GM23338 (cell line): Measurements from ENCODE around the gene CHST11. TPM values are rescaled to one million over a fixed set of nuclear protein-coding genes. Genes with fewer than 3 reads are reported as not detected.

Experiments used
- ATAC-seq: fragments of 200-7000 bp; cut with Tn5 transposase; 3 replicates; pipeline ENCODE4 v1.9.1; 2020
- DNase-seq: peaks from one replicate; pipeline ENCODE4 v3.0.0-alpha.2; 2015; ENCODE audit warnings: low spot score
- H2AFZ ChIP-seq: fragments of 200-600 bp; sonication (generic); 2 replicates; pipeline ENCODE4 v1.8.0; 2016; ENCODE audit warnings: antibody characterized with exemption, mild to moderate bottlenecking, moderate library complexity
- H3F3A ChIP-seq: fragments of 200-600 bp; sonication (generic); replicated peaks from 2 replicates; pipeline ENCODE4 v1.8.0; 2017; ENCODE audit warnings: antibody characterized with exemption, mixed run types, low read depth
- H3K27ac ChIP-seq: fragments of 200-600 bp; sonication (generic); 2 replicates; pipeline ENCODE4 v1.6.1; 2016; ENCODE audit warnings: low read depth
- H3K27me3 ChIP-seq: fragments of 200-600 bp; sonication (generic); 2 replicates; pipeline ENCODE4 v1.8.0; 2016; ENCODE audit warnings: mild to moderate bottlenecking, mixed run types, moderate library complexity; ENCODE audit not compliant: insufficient read depth
- H3K36me3 ChIP-seq: fragments of 200-600 bp; sonication (generic); 2 replicates; pipeline ENCODE4 v1.8.0; 2016; ENCODE audit warnings: mild to moderate bottlenecking; ENCODE audit not compliant: insufficient read depth
- H3K4me1 ChIP-seq: fragments of 200-600 bp; sonication (generic); 2 replicates; pipeline ENCODE4 v1.8.0; 2016; ENCODE audit warnings: mild to moderate bottlenecking, moderate library complexity; ENCODE audit not compliant: insufficient read depth
- H3K4me2 ChIP-seq: fragments of 200-600 bp; sonication (generic); 2 replicates; pipeline ENCODE4 v1.7.1; 2017; ENCODE audit warnings: mixed run types
- H3K4me3 ChIP-seq: fragments of 200-600 bp; sonication (generic); 2 replicates; pipeline ENCODE4 v1.6.1; 2016; ENCODE audit warnings: mixed run types
- H3K79me2 ChIP-seq: fragments of 200-600 bp; sonication (generic); replicated peaks from 2 replicates; pipeline ENCODE4 v1.8.0; 2017; ENCODE audit warnings: mild to moderate bottlenecking; ENCODE audit not compliant: insufficient read depth
- H3K9me2 ChIP-seq: fragments of 200-600 bp; sonication (generic); 2 replicates; pipeline ENCODE4 v1.8.0; 2017; ENCODE audit not compliant: insufficient read depth
- H4K20me1 ChIP-seq: fragments of 200-600 bp; sonication (generic); replicated peaks from 2 replicates; pipeline ENCODE4 v1.8.0; 2017; ENCODE audit warnings: mild to moderate bottlenecking; ENCODE audit not compliant: insufficient read depth
- H3K27ac Mint-ChIP-seq: 2 replicates; pipeline ENCODE4 v1.8.0; 2020; ENCODE audit warnings: inconsistent platforms, mild to moderate bottlenecking, moderate library complexity, mixed read lengths
- H3K27me3 Mint-ChIP-seq: 3 replicates; pipeline ENCODE4 v1.8.0; 2022; ENCODE audit warnings: low read depth, mild to moderate bottlenecking, moderate library complexity, mixed read lengths, inconsistent platforms; ENCODE audit not compliant: insufficient read depth, poor library complexity
- H3K36me3 Mint-ChIP-seq: 3 replicates; pipeline ENCODE4 v1.8.0; 2021; ENCODE audit warnings: low read depth, mild to moderate bottlenecking, inconsistent platforms, moderate library complexity, mixed read lengths
- H3K4me1 Mint-ChIP-seq: 3 replicates; pipeline ENCODE4 v1.8.0; 2020; ENCODE audit warnings: mild to moderate bottlenecking, inconsistent platforms, mixed read lengths
- H3K4me3 Mint-ChIP-seq: 3 replicates; pipeline ENCODE4 v1.8.0; 2021; ENCODE audit warnings: moderate library complexity, mild to moderate bottlenecking, inconsistent platforms, mixed read lengths
- H3K9me3 Mint-ChIP-seq: 3 replicates; pipeline ENCODE4 v1.8.0; 2020; ENCODE audit warnings: moderate library complexity, mild to moderate bottlenecking, inconsistent platforms, mixed read lengths
- POLR2AphosphoS5 ChIP-seq: IDR thresholded peaks from 2 replicates; pipeline ENCODE4 v1.6.1; 2016; ENCODE audit warnings: antibody characterized with exemption, low read depth
- ZNF114 ChIP-seq: fragments of 250-450 bp; sonication (Bioruptor Pico); IDR thresholded peaks from 2 replicates; pipeline ENCODE4 v1.5.0; 2020; ENCODE audit warnings: mild to moderate bottlenecking, moderate library complexity
- ZNF331 ChIP-seq: fragments of 250-450 bp; sonication (Bioruptor Pico); IDR thresholded peaks from 2 replicates; pipeline ENCODE4 v1.5.0; 2020; ENCODE audit warnings: low read depth, mild to moderate bottlenecking, moderate library complexity
- ZNF462 ChIP-seq: fragments of 250-450 bp; sonication (Bioruptor Pico); IDR thresholded peaks from 2 replicates; pipeline ENCODE4 v1.5.0; 2020; ENCODE audit warnings: mild to moderate bottlenecking, moderate library complexity
- polyA plus RNA-seq: library from polyadenylated mRNA; unstranded; fragments of >200 nt; fragmentation: Nextera tagmentation; extraction: Ambion mirVana; gene quantifications from 2 replicates; pipeline ENCODE4 v1.2.1, GENCODE V29; 2016
- total RNA-seq: library from RNA; depleted of rRNA; stranded (reverse); fragments of >200 nt; shearing (Covaris generic); gene quantifications from 2 replicates; pipeline ENCODE4 v1.2.3, GENCODE V29; 2014

Gene CHST11
- total and polyA plus RNA-seq, 2 experiments from 2014 or later: 7.7 to 25.7 TPM

DNA sequence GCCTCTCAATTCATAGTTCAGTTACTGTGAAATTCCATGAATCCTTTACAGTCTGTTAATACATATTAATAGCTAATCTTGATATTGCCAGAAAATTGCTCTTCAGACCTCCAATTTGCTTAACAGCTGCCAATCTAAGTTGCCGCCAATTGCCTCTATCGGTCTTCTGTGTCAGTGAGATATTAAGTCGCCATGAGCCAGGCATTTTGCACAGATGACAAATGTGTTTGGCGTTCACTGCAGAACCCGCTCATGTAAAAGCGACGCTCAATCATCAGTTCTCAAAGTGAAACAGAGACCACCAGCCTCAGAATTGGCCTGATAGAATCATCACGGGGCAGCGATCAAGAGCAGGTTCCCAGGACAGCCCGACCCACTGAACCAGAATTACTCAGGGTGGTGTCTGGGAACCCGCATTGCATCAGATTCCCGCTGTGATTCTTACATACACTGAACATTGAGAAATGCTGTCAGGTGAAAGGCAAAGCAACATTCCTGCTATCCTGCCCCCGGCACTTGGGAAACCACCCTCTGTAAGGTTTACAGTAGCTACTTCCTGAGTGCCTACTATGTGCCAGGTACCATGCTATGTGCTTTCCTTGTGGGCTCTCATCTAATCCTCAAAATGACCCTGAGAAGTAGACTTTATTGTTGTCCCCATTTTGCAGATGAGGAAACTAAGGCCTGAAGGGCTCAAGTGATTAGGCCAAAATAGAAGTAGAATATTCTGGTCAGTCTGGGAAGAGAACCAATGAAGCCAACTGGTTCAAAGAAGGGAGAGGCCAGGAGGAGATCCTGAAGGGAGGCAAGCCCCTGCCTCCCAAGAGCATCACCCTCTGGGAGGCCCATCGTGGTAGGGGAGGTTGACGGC is 285.0 kb downstream of the CHST11 start (continued):
- no peak for TF ChIP-seq ZNF462
- no peak for TF ChIP-seq POLR2AphosphoS5
- TF ChIP-seq ZNF331 (CRISPR knock-in tag): no peak
- no peak for TF ChIP-seq ZNF114 (CRISPR knock-in tag)

DNA sequence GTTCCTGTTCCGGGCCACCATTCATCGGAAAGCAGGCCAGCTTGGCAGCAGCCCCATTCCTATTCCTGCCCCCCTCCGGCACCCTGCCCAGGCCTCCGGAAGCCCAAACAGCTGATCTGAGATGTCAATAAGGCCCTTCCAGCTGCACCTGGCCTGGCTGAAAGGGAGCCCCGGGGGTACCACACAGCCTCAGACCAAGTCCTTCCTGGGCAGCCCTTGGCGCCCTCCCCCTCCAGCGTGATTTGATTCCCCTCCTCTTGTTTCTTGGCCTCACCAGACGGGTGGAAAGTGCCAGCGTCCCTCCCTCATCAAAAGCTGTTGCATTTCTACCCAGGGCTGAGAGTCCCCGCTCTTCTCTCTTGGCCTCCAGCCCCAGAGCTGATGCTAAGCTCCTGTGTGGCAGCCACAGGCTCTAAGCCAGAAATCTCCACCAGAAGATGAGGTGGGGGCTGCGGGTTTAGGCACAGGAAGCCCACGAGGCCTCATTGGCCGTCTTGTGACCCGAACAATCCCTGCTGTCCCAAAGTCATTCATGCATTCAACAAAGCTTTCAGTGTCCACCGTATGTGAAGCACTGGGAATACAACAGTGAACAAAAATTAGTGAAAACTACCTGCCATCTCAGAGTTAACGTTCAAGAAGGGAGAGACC is 285.9 kb downstream of the CHST11 start:
- no peak for DNase-seq

More for the DNA sequence above, 285.9 kb downstream of the CHST11 start:
- Mint-ChIP-seq H3K4me1 (peaks cover 39% of the 10 kb centered on the region), H3K9me3 (no peaks in the 10 kb centered on the region), H3K27ac (peak overlapping the region; percentile 13; the same call in 1 of the 2 replicates), H3K36me3 (no peaks in the 10 kb centered on the region), H3K27me3 (peaks cover 3% of the 10 kb centered on the region), H3K4me3 (no peak overlapping the region)
- Histone ChIP-seq H3K79me2 (peaks cover 4% of the 10 kb centered on the region; the same call in 1 of the 2 replicates), H3K4me1 (peaks cover 12% of the 10 kb centered on the region), H3K27me3 (no peaks in the 10 kb centered on the region), H3K36me3 (no peaks in the 10 kb centered on the region), H4K20me1 (no peaks in the 10 kb centered on the region), H2AFZ (no peak overlapping the region), H3K4me2 (0 out of 2 replicates have a peak overlapping the region, but pooled peaks have one; percentile 6), H3K27ac (peak overlapping the region; percentile 63; the same call in 1 of the 2 replicates), H3K9me2 (no peaks in the 10 kb centered on the region), H3K4me3 (no peak overlapping the region), H3F3A (no peaks in the 10 kb centered on the region)
- TF ChIP-seq POLR2AphosphoS5: no peak
- peak; percentile 43 for ATAC-seq
